WERI-Rb-1 (cell line): ENCODE measurements around the gene CEP89.
"Not testable (repeated sequence)": the region's sequence is repeated elsewhere in the genome, so short reads cannot be mapped to it uniquely, and the experiment has no call there.

Experiments used
- DNase-seq: peaks from one replicate; pipeline ENCODE4 v3.0.0-alpha.2; 2020
- H3K27ac ChIP-seq: fragments of 250-450 bp; sonication (Bioruptor Pico); 2 replicates; pipeline ENCODE4 v1.5.1; 2020; ENCODE audit warnings: mild to moderate bottlenecking, moderate library complexity
- H3K27me3 ChIP-seq: fragments of 250-450 bp; sonication (Bioruptor Pico); 2 replicates; pipeline ENCODE4 v1.5.1; 2021; ENCODE audit warnings: mild to moderate bottlenecking, low read depth, moderate library complexity; ENCODE audit not compliant: insufficient read depth, severe bottlenecking
- H3K36me3 ChIP-seq: fragments of 250-450 bp; sonication (Bioruptor Pico); 2 replicates; pipeline ENCODE4 v1.5.1; 2020; ENCODE audit warnings: mild to moderate bottlenecking, moderate library complexity
- H3K4me3 ChIP-seq: 2 replicates; pipeline ENCODE4 v1.5.1; 2011; ENCODE audit warnings: low read depth, mild to moderate bottlenecking, control low read depth, low read length
- H3K9me3 ChIP-seq: fragments of 250-450 bp; sonication (Bioruptor Pico); 2 replicates; pipeline ENCODE4 v1.5.1; 2021; ENCODE audit warnings: mild to moderate bottlenecking, moderate library complexity; ENCODE audit not compliant: severe bottlenecking
- TF ChIP-seq, protein P1 (sequence below): IDR thresholded peaks from 2 replicates; pipeline ENCODE4 v1.5.1; 2011; ENCODE audit warnings: low read depth, mild to moderate bottlenecking, control low read depth, inconsistent platforms, low read length

The CEP89 gene

DNA sequence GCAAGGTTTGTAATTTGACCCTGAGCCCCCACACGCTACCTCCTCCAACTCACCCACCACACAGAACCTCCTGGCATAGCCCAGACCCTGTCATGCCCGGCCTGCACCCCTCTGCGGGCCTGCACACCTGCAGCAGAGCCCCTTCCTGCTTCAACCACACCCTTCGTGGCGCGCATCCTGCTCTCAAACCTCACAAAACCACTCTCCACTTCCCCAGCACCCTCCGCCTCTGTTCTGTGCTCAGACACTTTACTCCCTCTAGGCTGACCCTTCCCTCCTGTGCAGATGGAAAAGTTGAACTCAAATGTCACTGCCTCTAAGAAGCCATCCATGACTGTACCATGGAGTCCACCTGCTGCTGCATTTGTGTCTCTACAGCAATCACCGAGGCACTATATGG lies 28.8 kb upstream of the CEP89 start:
- DNase-seq: no peak
- no peak overlapping the region for H3K27ac ChIP-seq
- H3K27me3 ChIP-seq: no peaks in the 10 kb centered on the region
- no peaks in the 10 kb centered on the region for H3K36me3 ChIP-seq
- H3K9me3 ChIP-seq: no peaks in the 10 kb centered on the region
- TF ChIP-seq, protein P1, sequence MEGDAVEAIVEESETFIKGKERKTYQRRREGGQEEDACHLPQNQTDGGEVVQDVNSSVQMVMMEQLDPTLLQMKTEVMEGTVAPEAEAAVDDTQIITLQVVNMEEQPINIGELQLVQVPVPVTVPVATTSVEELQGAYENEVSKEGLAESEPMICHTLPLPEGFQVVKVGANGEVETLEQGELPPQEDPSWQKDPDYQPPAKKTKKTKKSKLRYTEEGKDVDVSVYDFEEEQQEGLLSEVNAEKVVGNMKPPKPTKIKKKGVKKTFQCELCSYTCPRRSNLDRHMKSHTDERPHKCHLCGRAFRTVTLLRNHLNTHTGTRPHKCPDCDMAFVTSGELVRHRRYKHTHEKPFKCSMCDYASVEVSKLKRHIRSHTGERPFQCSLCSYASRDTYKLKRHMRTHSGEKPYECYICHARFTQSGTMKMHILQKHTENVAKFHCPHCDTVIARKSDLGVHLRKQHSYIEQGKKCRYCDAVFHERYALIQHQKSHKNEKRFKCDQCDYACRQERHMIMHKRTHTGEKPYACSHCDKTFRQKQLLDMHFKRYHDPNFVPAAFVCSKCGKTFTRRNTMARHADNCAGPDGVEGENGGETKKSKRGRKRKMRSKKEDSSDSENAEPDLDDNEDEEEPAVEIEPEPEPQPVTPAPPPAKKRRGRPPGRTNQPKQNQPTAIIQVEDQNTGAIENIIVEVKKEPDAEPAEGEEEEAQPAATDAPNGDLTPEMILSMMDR: no peak
- H3K4me3 ChIP-seq: no peak overlapping the region

DNA sequence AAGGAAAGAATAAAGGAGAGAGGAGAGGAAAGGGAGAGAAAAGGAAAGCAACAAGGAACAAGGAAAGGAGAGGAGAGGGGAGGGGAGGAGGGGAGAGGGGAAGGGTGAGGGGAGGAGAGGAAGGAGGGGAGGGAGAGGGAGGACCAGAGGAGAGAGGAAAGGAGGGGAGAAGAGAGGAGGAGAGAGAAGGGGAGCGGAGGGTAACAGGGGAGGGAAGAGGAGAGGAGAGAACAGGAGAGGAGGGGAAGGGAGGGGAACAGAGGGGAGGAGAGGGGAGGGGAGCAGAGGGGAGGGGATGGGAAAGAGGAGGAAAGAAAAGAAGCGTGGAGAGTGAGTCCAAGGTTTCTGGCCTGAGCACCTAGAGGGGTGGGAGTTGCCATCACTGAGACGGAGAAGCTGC lies 27.0 kb upstream of the CEP89 start:
- TF ChIP-seq, protein P1: no peak
- peaks cover 2% of the 10 kb centered on the region; the same call in 1 of the 2 replicates for H3K36me3 ChIP-seq
- H3K9me3 ChIP-seq: no peaks in the 10 kb centered on the region
- H3K27me3 ChIP-seq: no peaks in the 10 kb centered on the region
- H3K4me3 ChIP-seq: no peak overlapping the region
- no peak overlapping the region for H3K27ac ChIP-seq
- no peak for DNase-seq

DNA sequence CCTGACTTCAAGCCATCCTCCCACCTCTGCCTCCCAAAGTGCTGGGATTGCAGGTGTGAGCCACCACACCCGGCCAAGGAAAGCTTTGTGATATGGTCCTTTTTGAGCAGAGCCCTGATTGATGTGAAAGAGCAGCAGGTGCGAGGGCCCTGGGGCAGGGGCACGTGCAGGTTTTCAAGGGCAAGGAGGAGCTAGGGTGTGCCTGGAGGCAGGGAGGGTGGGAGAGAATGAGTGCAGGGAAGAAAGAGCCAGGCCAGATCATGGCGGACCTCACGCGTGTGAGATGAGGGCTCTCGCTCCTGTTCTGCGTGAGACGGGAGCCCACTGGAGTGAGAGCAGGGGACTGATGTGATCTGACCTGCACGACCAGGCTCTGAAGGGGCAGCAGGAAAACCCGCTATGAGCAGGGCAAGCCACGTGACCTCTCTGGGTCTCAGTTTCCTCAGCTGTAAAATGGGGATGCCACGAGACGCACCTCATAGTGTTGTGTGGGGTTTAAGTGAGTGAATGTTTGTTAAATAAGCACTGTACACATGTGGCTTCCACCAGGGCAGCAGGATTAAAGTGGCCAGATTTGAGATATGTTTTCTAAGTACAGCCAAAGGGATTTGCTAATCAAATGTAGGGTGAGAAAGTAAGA lies 26.1 kb upstream of the CEP89 start:
- Histone ChIP-seq H3K4me3 (no peak overlapping the region), H3K27ac (no peak overlapping the region), H3K36me3 (peaks cover 2% of the 10 kb centered on the region; the same call in 1 of the 2 replicates), H3K27me3 (no peaks in the 10 kb centered on the region), H3K9me3 (no peaks in the 10 kb centered on the region)
- DNase-seq: no peak
- TF ChIP-seq, protein P1: no peak

DNA sequence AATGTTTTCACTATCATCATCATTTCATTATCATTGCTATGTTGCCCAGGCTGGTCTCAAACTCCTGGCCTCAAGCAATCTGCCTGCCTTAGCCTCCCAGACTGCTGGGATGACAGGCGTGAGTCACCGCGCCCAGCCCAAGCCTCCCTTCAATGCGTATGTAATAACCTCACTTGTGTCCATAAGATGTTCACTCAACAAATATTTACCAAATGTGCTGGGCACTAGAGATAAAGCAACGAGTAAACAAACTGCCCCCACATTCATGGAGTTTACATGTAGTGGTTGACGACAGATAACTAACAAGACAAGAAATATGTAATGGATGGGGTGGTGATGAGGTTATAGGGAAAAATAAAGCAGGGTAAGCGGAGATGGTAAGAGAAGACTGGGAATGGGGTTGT lies 25.3 kb upstream of the CEP89 start:
- H3K36me3 ChIP-seq, H3K27ac ChIP-seq, DNase-seq, H3K9me3 ChIP-seq, H3K4me3 ChIP-seq, H3K27me3 ChIP-seq: not testable (repeated sequence)

DNA sequence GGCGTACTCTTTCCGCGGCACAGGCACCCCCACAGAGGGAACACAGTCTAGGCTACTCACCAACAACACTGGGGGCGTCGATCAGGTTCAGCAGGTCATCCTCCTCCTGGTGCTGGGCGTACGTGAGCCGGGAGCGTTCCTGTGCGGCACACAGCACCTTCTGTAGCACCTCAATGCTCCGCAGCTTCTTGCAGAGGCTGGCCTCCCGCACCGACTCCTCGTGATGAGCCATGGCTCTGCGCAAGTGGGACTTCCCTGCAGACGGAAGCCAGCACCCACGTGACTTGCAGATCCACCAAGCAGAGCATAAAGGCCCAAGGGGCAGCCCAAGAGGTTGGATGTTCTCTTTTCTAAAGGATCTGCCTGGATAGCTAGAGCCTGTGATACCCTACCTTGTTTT lies 24.2 kb upstream of the CEP89 start:
- H3K4me3 ChIP-seq, DNase-seq, H3K27me3 ChIP-seq, H3K9me3 ChIP-seq, H3K36me3 ChIP-seq, H3K27ac ChIP-seq: not testable (repeated sequence)

DNA sequence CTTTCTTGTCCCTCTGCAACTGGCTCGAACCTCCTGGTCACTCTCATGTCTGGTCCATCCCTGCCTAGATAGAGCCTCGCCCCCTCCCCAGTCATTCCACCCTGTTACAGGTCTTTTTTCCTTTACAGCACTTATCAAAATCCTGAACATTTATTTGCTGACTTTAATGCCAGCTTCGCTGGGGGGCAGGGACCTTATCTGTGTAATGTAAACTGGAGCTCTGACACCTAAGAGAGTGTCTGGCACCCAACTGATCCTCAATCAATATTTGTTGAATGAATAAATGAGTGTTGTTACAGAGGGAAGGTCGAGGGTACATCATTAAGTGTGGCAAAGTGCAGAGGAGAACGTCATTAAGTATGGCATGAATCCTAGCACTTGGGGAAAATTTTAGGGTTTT lies 17.0 kb upstream of the CEP89 start:
- no peaks in the 10 kb centered on the region for H3K27me3 ChIP-seq
- peaks cover 3% of the 10 kb centered on the region for H3K36me3 ChIP-seq
- no peak for DNase-seq
- no peaks in the 10 kb centered on the region for H3K9me3 ChIP-seq
- no peak overlapping the region for H3K4me3 ChIP-seq
- no peak overlapping the region for H3K27ac ChIP-seq
- TF ChIP-seq, protein P1: no peak

DNA sequence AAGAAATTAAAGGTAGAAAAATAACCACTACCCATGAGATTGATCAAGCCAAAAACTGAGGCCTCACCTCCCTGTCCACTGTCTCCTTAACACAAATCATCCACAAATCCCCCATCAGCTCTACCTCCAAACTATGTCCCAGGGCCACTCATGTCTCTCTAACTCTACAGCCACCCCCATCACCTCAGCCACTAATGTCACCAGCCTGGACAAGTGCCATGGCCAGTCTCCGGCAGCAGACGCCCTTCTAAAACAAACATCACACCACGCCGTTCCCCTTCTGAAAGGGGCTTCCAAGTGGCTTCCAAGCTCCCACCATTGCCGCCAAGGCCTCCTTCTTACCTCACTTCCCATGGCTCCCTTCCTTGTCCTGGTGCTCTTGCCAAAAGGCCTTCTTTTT lies 16.5 kb upstream of the CEP89 start:
- H3K27ac ChIP-seq, DNase-seq, H3K36me3 ChIP-seq: not testable (repeated sequence)

DNA sequence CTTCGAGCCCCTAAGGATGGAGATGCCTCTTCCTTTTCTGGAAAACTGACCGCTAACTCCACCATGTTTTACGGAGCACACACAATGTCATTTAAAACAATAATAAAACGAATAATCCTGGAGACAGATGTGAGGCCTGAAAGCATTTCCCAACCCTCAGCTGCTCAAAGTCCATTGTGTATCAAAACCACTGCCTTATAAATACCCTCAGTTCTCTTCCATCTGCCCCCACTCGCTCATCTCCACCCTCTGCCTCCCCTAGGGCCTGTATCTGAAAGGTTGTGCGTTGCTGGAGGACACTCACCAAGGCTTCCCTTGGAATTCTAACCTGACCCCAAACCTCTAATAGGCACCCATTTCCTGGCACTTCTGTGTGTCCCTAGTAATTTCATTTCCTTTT lies 10.7 kb upstream of the CEP89 start:
- not testable (repeated sequence) for H3K27me3 ChIP-seq, H3K9me3 ChIP-seq, H3K27ac ChIP-seq, H3K4me3 ChIP-seq, DNase-seq
- H3K36me3 ChIP-seq: peaks cover 16% of the 10 kb centered on the region

More for the DNA sequence above, 16.5 kb upstream of the CEP89 start:
- not testable (repeated sequence) for H3K4me3 ChIP-seq, H3K27me3 ChIP-seq, H3K9me3 ChIP-seq

DNA sequence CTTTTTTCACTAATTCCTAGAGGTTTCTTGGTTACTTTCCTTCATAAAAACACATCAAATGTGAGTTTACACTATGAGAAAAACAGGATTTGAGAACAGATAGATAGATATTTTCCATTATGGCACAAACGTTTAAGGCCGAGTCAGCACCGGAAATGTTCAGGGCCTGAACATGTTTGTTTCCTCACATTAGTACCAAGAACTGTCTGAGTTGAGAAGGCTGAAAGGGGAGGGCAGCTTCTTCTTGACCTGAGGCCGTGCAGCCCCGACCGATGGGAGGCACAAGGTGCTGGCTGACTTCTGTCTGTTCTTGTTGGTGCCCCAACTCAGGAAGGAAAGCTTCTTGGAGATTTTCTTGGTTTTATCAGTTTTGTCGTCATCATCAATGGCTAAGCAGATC lies 8.0 kb upstream of the CEP89 start:
- not testable (repeated sequence) for H3K27ac ChIP-seq

DNA sequence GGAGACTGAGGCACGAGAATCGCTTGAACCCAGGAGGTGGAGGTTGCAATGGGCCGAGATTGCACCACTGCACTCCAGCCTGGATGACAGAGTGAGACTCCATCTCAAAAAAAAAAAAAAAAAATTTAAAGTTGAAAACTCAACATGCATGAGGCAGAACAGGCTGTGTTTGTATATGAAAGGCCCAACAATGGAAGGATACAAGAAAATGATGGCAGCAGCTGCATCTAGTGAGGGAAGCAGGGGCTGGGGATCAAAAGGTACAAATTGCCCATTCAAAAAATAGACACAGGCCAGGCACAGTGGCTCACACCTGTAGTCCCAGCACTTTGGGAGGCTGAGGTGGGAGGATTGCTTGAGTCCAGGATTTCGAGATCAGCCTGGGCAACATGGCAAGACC lies 6.1 kb upstream of the CEP89 start:
- H3K9me3 ChIP-seq, DNase-seq, H3K27ac ChIP-seq, H3K4me3 ChIP-seq, H3K27me3 ChIP-seq: not testable (repeated sequence)
- peaks cover 18% of the 10 kb centered on the region for H3K36me3 ChIP-seq

More for the DNA sequence above, 8.0 kb upstream of the CEP89 start:
- H3K36me3 ChIP-seq: peaks cover 18% of the 10 kb centered on the region
- not testable (repeated sequence) for H3K9me3 ChIP-seq, DNase-seq, H3K27me3 ChIP-seq, H3K4me3 ChIP-seq
